CD4-positive, alpha-beta memory T cell (primary cell): ENCODE data around the gene ST8SIA3. TPM values are rescaled to one million over a fixed set of nuclear protein-coding genes. Genes with fewer than 3 reads are reported as not detected.

Experiments
- CTCF ChIA-PET: fragments of 350-600 bp; sonication (Branson Sonifier 250); formaldehyde crosslinking; loops from one replicate; lab custom pipeline; 2021; ENCODE audit warnings: inconsistent platforms; ENCODE audit not compliant: partially characterized antibody; lab: Charles Lee
- POLR2A ChIA-PET: fragments of 350-600 bp; sonication (Branson Sonifier 250); formaldehyde crosslinking; loops from one replicate; lab custom pipeline; 2021; ENCODE audit not compliant: partially characterized antibody; lab: Charles Lee
- DNase-seq, 5 donors: peaks; one replicate each; pipeline versions ENCODE4 v3.0.0 to v3.0.0-alpha.2; 2020 to 2022; ENCODE audit warnings: mixed read lengths in 1 of 5
- H3K27ac ChIP-seq: one replicate; pipeline ENCODE4 v1.7.0; 2013; ENCODE audit warnings: low read depth, low read length
- H3K27me3 ChIP-seq: 2 replicates; pipeline ENCODE4 v1.7.0; 2013; ENCODE audit warnings: mild to moderate bottlenecking, low read length, moderate library complexity; ENCODE audit not compliant: insufficient read depth
- H3K36me3 ChIP-seq: 2 replicates; pipeline ENCODE4 v1.7.0; 2013; ENCODE audit warnings: mild to moderate bottlenecking, low read length, moderate library complexity; ENCODE audit not compliant: insufficient read depth
- H3K4me1 ChIP-seq: 2 replicates; pipeline ENCODE4 v1.7.0; 2013; ENCODE audit warnings: mild to moderate bottlenecking, low read length, moderate library complexity; ENCODE audit not compliant: insufficient read depth
- H3K4me3 ChIP-seq, 2 donors: one replicate each; pipeline ENCODE4 v1.7.0; 2013; ENCODE audit warnings: low read length in 2 of 2, mild to moderate bottlenecking in 1 of 2
- H3K9me3 ChIP-seq, 2 donors: one replicate each; pipeline ENCODE4 v1.7.0; 2013; ENCODE audit warnings: low read length in 2 of 2, control low read depth in 1 of 2; ENCODE audit not compliant: control insufficient read depth in 1 of 2
- H3K27ac Mint-ChIP-seq, 7 donors: one replicate each; pipeline ENCODE4 v1.8.0; 2020 to 2021; ENCODE audit warnings: mixed read lengths in 7 of 7, mild to moderate bottlenecking in 6 of 7, inconsistent platforms in 3 of 7, moderate library complexity in 3 of 7
- H3K27me3 Mint-ChIP-seq, 2 donors: one replicate each; pipeline ENCODE4 v1.8.0; 2020 to 2021; ENCODE audit warnings: mixed read lengths in 2 of 2
- H3K36me3 Mint-ChIP-seq, 2 donors: one replicate each; pipeline ENCODE4 v1.8.0; 2020 to 2021; ENCODE audit warnings: mixed read lengths in 2 of 2, inconsistent platforms in 1 of 2, mild to moderate bottlenecking in 1 of 2
- H3K4me1 Mint-ChIP-seq, 4 donors: one replicate each; pipeline ENCODE4 v1.8.0; 2020 to 2021; ENCODE audit warnings: mixed read lengths in 4 of 4, mild to moderate bottlenecking in 1 of 4
- H3K4me3 Mint-ChIP-seq, 8 donors: one replicate each; pipeline ENCODE4 v1.8.0; 2020 to 2021; ENCODE audit warnings: mixed read lengths in 8 of 8, mild to moderate bottlenecking in 7 of 8, moderate library complexity in 6 of 8, inconsistent platforms in 3 of 8
- H3K9me3 Mint-ChIP-seq, 8 donors: one replicate each; pipeline ENCODE4 v1.8.0; 2020 to 2021; ENCODE audit warnings: mixed read lengths in 8 of 8, mild to moderate bottlenecking in 5 of 8, inconsistent platforms in 3 of 8, moderate library complexity in 1 of 8
- intact Hi-C: fragments of 100-400 bp; cut with micrococcal nuclease; formaldehyde crosslinking; loops from one replicate; pipeline ENCODE4 v1.15.1; 2023
- polyA plus RNA-seq, 2 donors: library from polyadenylated mRNA; unstranded; fragments of 300-500 nt; fragmentation: Illumina TruSeq; gene quantifications; one replicate each; pipeline ENCODE4 v1.2.3, GENCODE V29; 2021
- total RNA-seq, 2 experiments: library from RNA; stranded (reverse); gene quantifications; one replicate each; pipeline ENCODE4 v1.2.3, GENCODE V29; 2021

Gene ST8SIA3
- total and polyA plus RNA-seq, 4 experiments from 2014 or later = not detected

DNA sequence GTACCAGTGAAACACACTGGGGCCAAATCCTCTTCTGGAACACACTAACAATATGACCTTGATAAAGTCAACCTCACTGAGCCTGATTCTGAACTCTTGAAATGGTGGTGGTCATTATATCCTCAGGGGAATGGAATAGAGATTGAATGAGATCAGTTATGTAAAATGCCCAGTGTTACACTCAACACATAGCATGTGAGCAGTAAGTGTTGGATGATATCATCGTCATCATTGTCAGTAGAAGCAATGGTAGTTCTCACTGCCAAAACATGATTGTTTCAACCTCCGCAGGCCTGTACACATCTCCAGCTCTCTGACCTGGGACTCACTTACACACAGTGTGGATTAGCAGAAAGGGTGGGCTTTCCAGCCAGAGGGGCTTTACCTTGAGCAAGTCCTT, 5.5 kb upstream of the ST8SIA3 start:
- Histone ChIP-seq H3K27ac (no peak overlapping the region), H3K4me1 (no peaks in the 10 kb centered on the region), H3K9me3 (no peaks in the 10 kb centered on the region), H3K27me3 (no peaks in the 10 kb centered on the region), H3K4me3 (no peak overlapping the region), H3K36me3 (no peaks in the 10 kb centered on the region)
- Mint-ChIP-seq H3K9me3 (peaks cover 0 to 4% (median under 1%) of the 10 kb centered on the region in 8 donors), H3K27me3 (peaks cover 8 to 20% of the 10 kb centered on the region in 2 donors), H3K36me3 (no peaks in the 10 kb centered on the region), H3K4me3 (no peak overlapping the region), H3K4me1 (peaks cover 0 to 2% (median 0%) of the 10 kb centered on the region in 4 donors), H3K27ac (no peak overlapping the region)
- no peak for DNase-seq
- CTCF ChIA-PET = no interaction called here
- intact Hi-C loops = no loop called here
- POLR2A ChIA-PET = no interaction called here

DNA sequence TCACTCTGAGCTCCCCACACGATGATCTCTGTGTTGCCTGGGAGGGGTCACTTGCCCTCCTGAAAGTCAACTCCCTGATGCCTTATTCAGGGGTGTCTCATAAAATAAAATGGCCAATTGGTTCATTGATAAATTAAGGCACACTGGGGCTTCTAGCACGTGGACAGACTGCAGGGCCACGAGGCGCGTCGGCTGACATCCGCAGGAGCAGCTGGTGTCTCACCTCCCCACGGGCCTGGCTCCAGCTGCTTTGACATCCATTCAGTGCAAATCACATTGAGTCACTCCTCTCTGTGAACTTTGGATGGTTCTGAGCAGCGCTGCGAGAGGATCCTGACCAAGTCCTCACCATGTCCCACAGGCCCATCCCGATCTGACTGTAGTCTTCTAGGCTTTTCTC, 4.6 kb upstream of the ST8SIA3 start:
- Mint-ChIP-seq H3K27me3 (peaks cover 14 to 26% of the 10 kb centered on the region in 2 donors), H3K27ac (no peak overlapping the region), H3K4me1 (peaks cover 0 to 4% (median 0%) of the 10 kb centered on the region in 4 donors), H3K4me3 (no peak overlapping the region), H3K36me3 (peaks cover 0 to 2% of the 10 kb centered on the region in 2 donors), H3K9me3 (peaks cover 0 to 4% (median under 1%) of the 10 kb centered on the region in 8 donors)
- Histone ChIP-seq H3K27me3 (no peaks in the 10 kb centered on the region), H3K9me3 (no peaks in the 10 kb centered on the region), H3K36me3 (no peaks in the 10 kb centered on the region), H3K4me1 (no peaks in the 10 kb centered on the region), H3K4me3 (no peak overlapping the region), H3K27ac (no peak overlapping the region)
- CTCF ChIA-PET = no interaction called here
- no peak for DNase-seq
- POLR2A ChIA-PET = no interaction called here
- intact Hi-C loops = no loop called here

DNA sequence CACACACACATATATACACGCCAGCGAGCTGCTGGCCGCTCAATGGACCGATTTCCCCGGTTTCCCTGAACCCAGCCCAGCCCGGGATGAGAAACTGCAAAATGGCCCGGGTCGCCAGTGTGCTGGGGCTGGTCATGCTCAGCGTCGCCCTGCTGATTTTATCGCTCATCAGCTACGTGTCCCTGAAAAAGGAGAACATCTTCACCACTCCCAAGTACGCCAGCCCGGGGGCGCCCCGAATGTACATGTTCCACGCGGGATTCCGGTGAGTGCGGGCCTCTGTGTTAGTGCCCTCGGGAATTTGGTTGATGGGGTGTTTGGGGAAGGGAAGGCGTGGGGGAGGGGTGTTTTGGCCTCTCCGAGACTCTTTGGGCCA, 392 bp downstream of the ST8SIA3 start:
- H3K4me3 Mint-ChIP-seq = no peak overlapping the region
- peaks cover 0 to 17% (median 12%) of the 10 kb centered on the region in 8 donors for H3K9me3 Mint-ChIP-seq
- intact Hi-C loops = no loop called here
- no peak overlapping the region for H3K27ac ChIP-seq
- peaks cover 31 to 41% of the 10 kb centered on the region in 2 donors for H3K27me3 Mint-ChIP-seq
- H3K4me1 ChIP-seq = no peaks in the 10 kb centered on the region
- ChIA-PET CTCF (no interaction called here), POLR2A (no interaction called here)
- H3K27me3 ChIP-seq = no peaks in the 10 kb centered on the region
- no peaks in the 10 kb centered on the region for H3K9me3 ChIP-seq
- peaks cover 0 to 2% of the 10 kb centered on the region in 2 donors for H3K36me3 Mint-ChIP-seq
- no peaks in the 10 kb centered on the region for H3K36me3 ChIP-seq
- no peak overlapping the region for H3K4me3 ChIP-seq
- no peak overlapping the region for H3K27ac Mint-ChIP-seq
- peaks cover 0 to 6% (median 0%) of the 10 kb centered on the region in 4 donors for H3K4me1 Mint-ChIP-seq
- DNase-seq = no peak

DNA sequence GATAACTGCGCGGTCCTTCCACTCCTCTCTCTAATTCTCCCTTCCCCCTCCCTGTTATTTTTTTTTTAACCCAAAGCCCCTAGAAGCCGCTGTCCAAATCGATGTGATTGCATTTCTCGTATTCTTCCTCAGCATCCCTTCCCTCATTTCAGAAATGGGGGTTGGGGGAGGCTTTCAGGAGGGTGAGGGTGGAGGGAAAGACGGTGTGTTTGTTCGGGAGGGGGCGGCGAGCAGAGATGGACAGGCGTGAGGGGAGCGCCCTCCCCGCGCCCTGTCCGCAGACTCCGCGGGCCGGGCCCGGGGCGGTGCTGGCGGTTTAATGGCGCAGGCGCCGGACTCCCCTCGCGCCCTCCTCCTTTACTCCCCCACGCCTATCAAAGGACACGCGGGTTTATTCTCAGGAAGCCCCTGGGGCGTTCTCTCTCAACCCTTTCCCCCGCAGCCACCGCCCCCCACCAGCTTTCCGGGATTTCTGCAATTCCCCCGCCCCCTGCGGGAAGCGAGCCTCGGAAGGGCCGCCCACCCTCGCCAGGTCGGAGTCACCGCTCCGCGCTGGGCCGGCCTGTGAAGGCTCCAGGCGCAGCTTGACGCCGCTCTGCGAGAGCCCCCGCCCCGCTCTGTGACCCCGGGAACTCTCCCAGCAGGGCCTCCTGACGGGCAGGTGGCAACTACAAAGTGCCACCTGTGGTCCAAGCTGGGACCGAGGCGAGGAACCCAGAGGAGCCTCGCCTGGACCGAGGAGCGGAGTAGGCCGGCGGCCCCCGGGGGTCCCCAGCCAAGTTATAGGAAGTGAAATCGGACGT, 981 bp downstream of the ST8SIA3 start:
- Mint-ChIP-seq H3K36me3 (peaks cover 0 to 2% of the 10 kb centered on the region in 2 donors), H3K27ac (no peak overlapping the region), H3K4me3 (peak overlapping the region in 1 of 8 donors; percentile 17), H3K4me1 (peaks cover 0 to 6% (median 0%) of the 10 kb centered on the region in 4 donors), H3K9me3 (peaks cover 0 to 17% (median 12%) of the 10 kb centered on the region in 8 donors), H3K27me3 (peaks cover 31 to 42% of the 10 kb centered on the region in 2 donors)
- Histone ChIP-seq H3K36me3 (no peaks in the 10 kb centered on the region), H3K27ac (no peak overlapping the region), H3K27me3 (no peaks in the 10 kb centered on the region), H3K9me3 (no peaks in the 10 kb centered on the region), H3K4me1 (no peaks in the 10 kb centered on the region), H3K4me3 (no peak overlapping the region)
- intact Hi-C loops = no loop called here
- DNase-seq = no peak
- POLR2A ChIA-PET = no interaction called here
- CTCF ChIA-PET = no interaction called here

DNA sequence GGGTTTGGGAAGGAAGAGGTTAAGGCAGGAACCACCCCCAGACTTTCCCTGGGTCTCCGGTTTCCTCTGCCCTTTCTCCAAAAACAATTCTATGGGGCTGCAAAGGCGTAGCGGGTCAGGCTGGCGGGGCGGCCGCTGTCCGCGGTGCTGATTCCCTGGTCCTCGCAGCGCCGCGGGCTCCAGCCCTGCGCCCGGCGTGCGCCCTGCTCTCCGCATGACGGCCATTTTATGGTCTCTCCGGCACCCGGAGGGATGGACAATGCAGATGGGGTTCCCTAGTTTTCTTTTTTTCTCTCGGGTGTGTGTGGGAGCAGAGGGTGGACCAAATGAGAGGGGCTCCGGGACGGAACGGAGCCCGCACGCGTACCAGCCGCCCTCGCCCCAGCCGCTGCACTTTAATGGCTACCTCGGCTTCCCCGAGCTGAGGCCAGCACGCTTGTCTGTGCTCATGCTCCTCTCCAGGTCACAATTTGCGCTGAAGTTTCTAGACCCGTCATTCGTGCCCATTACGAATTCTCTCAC, 1.6 kb downstream of the ST8SIA3 start:
- Histone ChIP-seq H3K4me1 (no peaks in the 10 kb centered on the region), H3K4me3 (no peak overlapping the region), H3K27ac (no peak overlapping the region), H3K27me3 (no peaks in the 10 kb centered on the region), H3K36me3 (no peaks in the 10 kb centered on the region), H3K9me3 (no peaks in the 10 kb centered on the region)
- POLR2A ChIA-PET = no interaction called here
- H3K9me3 Mint-ChIP-seq = peaks cover 0 to 17% (median 12%) of the 10 kb centered on the region in 8 donors
- peaks cover 0 to 2% of the 10 kb centered on the region in 2 donors for H3K36me3 Mint-ChIP-seq
- CTCF ChIA-PET = no interaction called here
- peaks cover 31 to 42% of the 10 kb centered on the region in 2 donors for H3K27me3 Mint-ChIP-seq
- H3K4me3 Mint-ChIP-seq = no peak overlapping the region
- H3K4me1 Mint-ChIP-seq = peaks cover 0 to 6% (median 0%) of the 10 kb centered on the region in 4 donors
- DNase-seq = no peak
- intact Hi-C loops = no loop called here
- H3K27ac Mint-ChIP-seq = no peak overlapping the region

DNA sequence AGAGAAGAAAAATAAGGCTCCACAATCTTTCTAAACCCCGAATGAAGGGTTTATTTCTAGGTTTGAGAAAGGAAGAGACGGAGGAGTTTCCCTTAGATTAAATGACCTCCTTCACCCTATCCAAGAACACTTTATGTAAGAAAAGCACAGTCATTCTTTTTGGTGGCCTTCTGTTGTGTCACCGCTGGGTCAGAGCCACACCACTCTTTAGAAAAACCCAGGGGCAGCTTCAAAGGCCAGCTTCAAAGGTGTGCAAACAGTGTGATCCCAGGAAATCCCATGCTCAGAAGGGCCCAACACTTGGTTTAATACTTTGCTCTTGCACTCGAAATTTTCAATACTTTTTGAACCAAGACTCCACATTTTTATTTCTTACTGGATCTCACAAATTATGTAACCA, 7.1 kb downstream of the ST8SIA3 start:
- Histone ChIP-seq H3K9me3 (no peaks in the 10 kb centered on the region), H3K36me3 (no peaks in the 10 kb centered on the region), H3K27ac (no peak overlapping the region), H3K4me3 (no peak overlapping the region), H3K4me1 (no peaks in the 10 kb centered on the region), H3K27me3 (no peaks in the 10 kb centered on the region)
- intact Hi-C loops = no loop called here
- no peak overlapping the region for H3K4me3 Mint-ChIP-seq
- H3K9me3 Mint-ChIP-seq = peaks cover 0 to 12% (median 6%) of the 10 kb centered on the region in 8 donors
- ChIA-PET POLR2A (no interaction called here), CTCF (no interaction called here)
- H3K4me1 Mint-ChIP-seq = peaks cover 0 to 1% (median 0%) of the 10 kb centered on the region in 4 donors
- no peaks in the 10 kb centered on the region for H3K36me3 Mint-ChIP-seq
- DNase-seq = no peak
- peaks cover 9 to 23% of the 10 kb centered on the region in 2 donors for H3K27me3 Mint-ChIP-seq
- H3K27ac Mint-ChIP-seq = no peak overlapping the region

DNA sequence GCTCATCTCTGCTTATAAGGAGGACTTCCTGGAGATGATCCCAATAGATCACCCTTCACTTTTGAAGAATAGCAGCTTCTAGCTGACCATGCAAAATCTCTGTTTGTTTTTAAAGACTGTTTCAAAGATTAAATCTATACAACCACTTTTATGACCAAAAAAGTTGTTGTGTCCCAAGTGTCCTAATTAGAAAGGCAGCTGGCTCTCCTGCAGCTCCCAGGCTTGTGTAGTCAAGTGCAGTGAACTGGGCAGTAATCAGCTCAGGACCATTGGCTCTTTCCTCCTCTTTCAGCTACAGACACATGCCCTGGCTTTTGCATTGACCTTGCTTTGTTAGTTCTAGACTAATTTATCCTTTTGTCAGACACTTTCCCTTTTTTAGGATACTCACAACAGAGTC, 10.4 kb downstream of the ST8SIA3 start:
- Mint-ChIP-seq H3K36me3 (no peaks in the 10 kb centered on the region), H3K9me3 (peaks cover 0 to 2% (median 0%) of the 10 kb centered on the region in 8 donors), H3K27me3 (peaks cover 2 to 15% of the 10 kb centered on the region in 2 donors), H3K4me3 (no peak overlapping the region), H3K4me1 (no peaks in the 10 kb centered on the region), H3K27ac (no peak overlapping the region)
- Histone ChIP-seq H3K9me3 (no peaks in the 10 kb centered on the region), H3K36me3 (no peaks in the 10 kb centered on the region), H3K27ac (no peak overlapping the region), H3K4me3 (no peak overlapping the region), H3K27me3 (no peaks in the 10 kb centered on the region), H3K4me1 (no peaks in the 10 kb centered on the region)
- POLR2A ChIA-PET = no interaction called here
- intact Hi-C loops = no loop called here
- no peak for DNase-seq
- CTCF ChIA-PET = no interaction called here
